ENCODE measurements around the gene VWA8. TPM values are rescaled to one million over a fixed set of nuclear protein-coding genes. Genes with fewer than 3 reads are reported as not detected.
"Not testable (repeated sequence)": the region's sequence is repeated elsewhere in the genome, so short reads cannot be mapped to it uniquely, and the experiment has no call there.

VWA8 gene
- total and polyA plus RNA-seq, 7 experiments from 2014 or later = 4.8 to 26.3 (median 21.6) TPM

- Mint-ChIP-seq H3K27me3 (no peaks in the 10 kb centered on the region), H3K4me3 (no peak overlapping the region), H3K9me3 (peaks cover 0 to 10% (median 2%) of the 10 kb centered on the region in 11 donors), H3K4me1 (no peaks in the 10 kb centered on the region), H3K36me3 (peaks cover 11 to 68% (median 57%) of the 10 kb centered on the region in 5 donors), H3K27ac (no peak overlapping the region)
- Histone ChIP-seq H3K27ac (ENCODE audit: low read depth, low read length) (no peak overlapping the region), H3K9me3 (ENCODE audit: control insufficient read depth in 2 of 3, low read length in 3 of 3) (no peaks in the 10 kb centered on the region), H3K4me3 (ENCODE audit: low read length) (no peak overlapping the region), H3K36me3 (ENCODE audit: control insufficient read depth in 2 of 3, insufficient read depth in 3 of 3, low read length in 3 of 3) (peaks cover 0 to 8% (median 0%) of the 10 kb centered on the region in 3 experiments), H3K4me1 (ENCODE audit: control insufficient read depth in 2 of 2, insufficient read depth in 2 of 2, low read length in 2 of 2) (no peaks in the 10 kb centered on the region), H3K27me3 (ENCODE audit: control insufficient read depth in 2 of 2, insufficient read depth in 2 of 2, low read length in 2 of 2) (no peaks in the 10 kb centered on the region)
- ChIA-PET POLR2A (no interaction called here), CTCF (no interaction called here)
- ATAC-seq (no peak), DNase-seq (no peak)
- intact Hi-C loops (cut with micrococcal nuclease) = no loop called here
Measured at GRCh38 chr13:41756198-41756880, 204.6 kb downstream of the VWA8 start.

- ChIA-PET POLR2A (no interaction called here), CTCF (no interaction called here)
- peaks cover 9 to 74% (median 60%) of the 10 kb centered on the region in 5 donors for H3K36me3 Mint-ChIP-seq
Measured at GRCh38 chr13:41751734-41752445, 209.0 kb downstream of the VWA8 start.

GRCh38 chr13:41751277-41751676 lies 209.6 kb downstream of the VWA8 start:
- Histone ChIP-seq H3K4me1 (ENCODE audit: control insufficient read depth in 2 of 2, insufficient read depth in 2 of 2, low read length in 2 of 2) (no peaks in the 10 kb centered on the region), H3K27ac (ENCODE audit: low read depth, low read length) (no peak overlapping the region), H3K36me3 (ENCODE audit: control insufficient read depth in 2 of 3, insufficient read depth in 3 of 3, low read length in 3 of 3) (peaks cover 0 to 8% (median 0%) of the 10 kb centered on the region in 3 experiments), H3K9me3 (ENCODE audit: control insufficient read depth in 2 of 3, low read length in 3 of 3) (no peaks in the 10 kb centered on the region), H3K27me3 (ENCODE audit: control insufficient read depth in 2 of 2, insufficient read depth in 2 of 2, low read length in 2 of 2) (no peaks in the 10 kb centered on the region), H3K4me3 (ENCODE audit: low read length) (no peak overlapping the region)
- ChIA-PET CTCF (no interaction called here), POLR2A (no interaction called here)
- Mint-ChIP-seq H3K4me1 (no peaks in the 10 kb centered on the region), H3K9me3 (peaks cover 0 to 21% (median 5%) of the 10 kb centered on the region in 11 donors), H3K4me3 (no peak overlapping the region), H3K27me3 (no peaks in the 10 kb centered on the region), H3K27ac (no peak overlapping the region), H3K36me3 (peaks cover 9 to 80% (median 64%) of the 10 kb centered on the region in 5 donors)
- no peak for DNase-seq
- intact Hi-C loops (cut with micrococcal nuclease) = no loop called here
- ATAC-seq = no peak

More at GRCh38 chr13:41751734-41752445, 209.0 kb downstream of the VWA8 start:
- Mint-ChIP-seq H3K4me1 (no peaks in the 10 kb centered on the region), H3K27ac (no peak overlapping the region), H3K27me3 (no peaks in the 10 kb centered on the region), H3K9me3 (peaks cover 0 to 20% (median 5%) of the 10 kb centered on the region in 11 donors), H3K4me3 (no peak overlapping the region)
- ATAC-seq (no peak), DNase-seq (no peak)
- Histone ChIP-seq H3K36me3 (ENCODE audit: control insufficient read depth in 2 of 3, insufficient read depth in 3 of 3, low read length in 3 of 3) (peaks cover 0 to 8% (median 0%) of the 10 kb centered on the region in 3 experiments), H3K9me3 (ENCODE audit: control insufficient read depth in 2 of 3, low read length in 3 of 3) (no peaks in the 10 kb centered on the region), H3K27me3 (ENCODE audit: control insufficient read depth in 2 of 2, insufficient read depth in 2 of 2, low read length in 2 of 2) (no peaks in the 10 kb centered on the region), H3K4me3 (ENCODE audit: low read length) (no peak overlapping the region), H3K27ac (ENCODE audit: low read depth, low read length) (no peak overlapping the region), H3K4me1 (ENCODE audit: control insufficient read depth in 2 of 2, insufficient read depth in 2 of 2, low read length in 2 of 2) (no peaks in the 10 kb centered on the region)
- intact Hi-C loops (cut with micrococcal nuclease) = no loop called here

GRCh38 chr13:41746259-41746658 lies 214.7 kb downstream of the VWA8 start:
- ATAC-seq (no peak), DNase-seq (no peak)
- Histone ChIP-seq H3K9me3 (ENCODE audit: control insufficient read depth in 2 of 3, low read length in 3 of 3) (no peaks in the 10 kb centered on the region), H3K27me3 (ENCODE audit: control insufficient read depth in 2 of 2, insufficient read depth in 2 of 2, low read length in 2 of 2) (no peaks in the 10 kb centered on the region), H3K36me3 (ENCODE audit: control insufficient read depth in 2 of 3, insufficient read depth in 3 of 3, low read length in 3 of 3) (no peaks in the 10 kb centered on the region), H3K4me3 (ENCODE audit: low read length) (no peak overlapping the region), H3K4me1 (ENCODE audit: control insufficient read depth in 2 of 2, insufficient read depth in 2 of 2, low read length in 2 of 2) (no peaks in the 10 kb centered on the region), H3K27ac (ENCODE audit: low read depth, low read length) (no peak overlapping the region)
- ChIA-PET POLR2A (interaction anchor here (0.8 kb wide), 1 partner anchor 891 kb away, joined by 3 read pairs; no protein-coding TSS in a partner anchor), CTCF (no interaction called here)
- intact Hi-C loops (cut with micrococcal nuclease) = no loop called here
- Mint-ChIP-seq H3K4me3 (no peak overlapping the region), H3K27me3 (no peaks in the 10 kb centered on the region), H3K9me3 (peaks cover 0 to 17% (median 3%) of the 10 kb centered on the region in 11 donors), H3K27ac (no peak overlapping the region), H3K4me1 (peaks cover 0 to 2% (median 0%) of the 10 kb centered on the region in 7 donors), H3K36me3 (peaks cover 5 to 65% (median 51%) of the 10 kb centered on the region in 5 donors)

- POLR2A ChIA-PET; H3K4me3 Mint-ChIP-seq; H3K27ac Mint-ChIP-seq; H3K9me3 ChIP-seq (ENCODE audit: control insufficient read depth in 2 of 3, low read length in 3 of 3); CTCF ChIA-PET; H3K27me3 Mint-ChIP-seq; H3K27me3 ChIP-seq (ENCODE audit: control insufficient read depth in 2 of 2, insufficient read depth in 2 of 2, low read length in 2 of 2); DNase-seq; ATAC-seq; H3K4me1 Mint-ChIP-seq; H3K36me3 ChIP-seq (ENCODE audit: control insufficient read depth in 2 of 3, insufficient read depth in 3 of 3, low read length in 3 of 3); H3K4me3 ChIP-seq (ENCODE audit: low read length); H3K4me1 ChIP-seq (ENCODE audit: control insufficient read depth in 2 of 2, insufficient read depth in 2 of 2, low read length in 2 of 2); intact Hi-C loops (cut with micrococcal nuclease); H3K27ac ChIP-seq (ENCODE audit: low read depth, low read length): not testable (repeated sequence)
- peaks cover 0 to 17% (median 3%) of the 10 kb centered on the region in 11 donors for H3K9me3 Mint-ChIP-seq
- H3K36me3 Mint-ChIP-seq = peaks cover 5 to 67% (median 49%) of the 10 kb centered on the region in 5 donors
Measured at GRCh38 chr13:41745496-41745895, 215.4 kb downstream of the VWA8 start.

GRCh38 chr13:41742917-41743552 lies 217.9 kb downstream of the VWA8 start:
- no peaks in the 10 kb centered on the region for H3K27me3 Mint-ChIP-seq
- DNase-seq = no peak
- peaks cover 0 to 9% (median 0%) of the 10 kb centered on the region in 11 donors for H3K9me3 Mint-ChIP-seq
- Histone ChIP-seq H3K9me3 (ENCODE audit: control insufficient read depth in 2 of 3, low read length in 3 of 3) (no peaks in the 10 kb centered on the region), H3K27me3 (ENCODE audit: control insufficient read depth in 2 of 2, insufficient read depth in 2 of 2, low read length in 2 of 2) (no peaks in the 10 kb centered on the region), H3K4me1 (ENCODE audit: control insufficient read depth in 2 of 2, insufficient read depth in 2 of 2, low read length in 2 of 2) (no peaks in the 10 kb centered on the region), H3K4me3 (ENCODE audit: low read length) (no peak overlapping the region), H3K36me3 (ENCODE audit: control insufficient read depth in 2 of 3, insufficient read depth in 3 of 3, low read length in 3 of 3) (no peaks in the 10 kb centered on the region), H3K27ac (ENCODE audit: low read depth, low read length) (no peak overlapping the region)
- ATAC-seq = no peak
- ChIA-PET CTCF (no interaction called here), POLR2A (no interaction called here)
- intact Hi-C loops (cut with micrococcal nuclease) = no loop called here
- peaks cover 0 to 2% (median 0%) of the 10 kb centered on the region in 7 donors for H3K4me1 Mint-ChIP-seq
- no peak overlapping the region for H3K4me3 Mint-ChIP-seq
- peaks cover 0 to 45% (median 24%) of the 10 kb centered on the region in 5 donors for H3K36me3 Mint-ChIP-seq
- no peak overlapping the region for H3K27ac Mint-ChIP-seq
